T-helper 2 cell (primary cell): ENCODE measurements around the gene FAM199X.

ENCODE experiments used
- DNase-seq, 5 experiments: peaks; one replicate each; pipeline versions ENCODE4 v3.0.0 to v3.0.0-alpha.2; 2012 to 2022
- total RNA-seq, 2 donors: gene quantifications; one replicate each; lab custom pipeline; 2026; lab: John Stamatoyannopoulos, UW

FAM199X gene
- 56.2 to 74.2 reads per million in 2 donors for total RNA-seq

- DNase-seq = peak; percentile 66 to 90 (median 78)
Measured at GRCh38 chrX:104165894-104166734, at the start of gene FAM199X. FAM199X (plus strand) TSS chrX:104166453; CDS start chrX:104166786, 333 bp downstream.

- DNase-seq = no peak
Measured at GRCh38 chrX:104117759-104118158, 48.5 kb upstream of the FAM199X start.

DNA sequence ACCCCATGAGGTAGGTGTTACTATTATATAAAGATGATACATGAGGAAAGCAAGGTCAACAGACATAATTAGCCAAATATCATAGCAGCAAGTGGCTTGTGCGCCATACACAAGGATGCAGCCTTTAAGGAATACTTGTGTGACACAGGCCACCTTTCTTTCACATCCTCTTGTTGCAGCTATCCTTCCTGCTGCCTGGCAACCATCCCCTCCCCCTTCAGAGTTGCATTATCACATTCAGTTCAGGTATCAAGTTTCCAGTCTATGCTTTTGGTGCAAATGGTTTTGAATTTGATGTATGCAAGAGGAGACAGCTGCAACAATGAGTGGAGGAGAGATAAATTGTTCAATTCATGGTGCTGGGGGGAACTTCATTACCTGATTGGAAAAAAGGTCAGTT, 47.5 kb upstream of the FAM199X start:
- DNase-seq = no peak

GRCh38 chrX:104122829-104123228, 43.4 kb upstream of the FAM199X start:
- DNase-seq = peak in 1 of 5 experiments; percentile 75

- DNase-seq = no peak
Measured at GRCh38 chrX:104126856-104127255, 39.4 kb upstream of the FAM199X start.

GRCh38 chrX:104130808-104131207, 35.4 kb upstream of the FAM199X start:
- no peak for DNase-seq

GRCh38 chrX:104134583-104135261, 31.5 kb upstream of the FAM199X start:
- DNase-seq = no peak

DNA sequence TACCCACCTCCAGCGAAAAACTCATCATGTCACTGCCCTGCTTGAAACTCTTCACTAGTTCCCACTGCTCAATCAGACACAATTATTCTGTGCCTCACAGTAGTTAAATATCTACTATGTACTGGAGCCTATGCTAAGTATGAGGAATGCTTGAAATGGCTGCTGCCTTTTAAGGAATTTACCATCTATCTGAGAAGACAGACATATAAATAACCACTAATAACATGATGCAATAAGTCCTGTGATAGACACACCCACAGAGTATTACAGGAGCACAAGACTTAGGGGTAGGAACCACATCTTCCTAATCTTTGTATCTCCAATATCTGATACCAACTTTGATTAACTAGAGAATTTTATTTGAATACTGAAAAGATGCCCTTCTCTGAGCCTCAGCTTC, 30.6 kb upstream of the FAM199X start:
- no peak for DNase-seq

- DNase-seq = peak in 3 of 5 experiments; percentile 38 to 56 (median 44)
Measured at GRCh38 chrX:104136241-104137019, 29.8 kb upstream of the FAM199X start.

- DNase-seq = peak in 1 of 5 experiments; percentile 34
Measured at GRCh38 chrX:104137496-104137895, 28.8 kb upstream of the FAM199X start.

GRCh38 chrX:104141087-104141760, 25.0 kb upstream of the FAM199X start:
- no peak for DNase-seq

DNA sequence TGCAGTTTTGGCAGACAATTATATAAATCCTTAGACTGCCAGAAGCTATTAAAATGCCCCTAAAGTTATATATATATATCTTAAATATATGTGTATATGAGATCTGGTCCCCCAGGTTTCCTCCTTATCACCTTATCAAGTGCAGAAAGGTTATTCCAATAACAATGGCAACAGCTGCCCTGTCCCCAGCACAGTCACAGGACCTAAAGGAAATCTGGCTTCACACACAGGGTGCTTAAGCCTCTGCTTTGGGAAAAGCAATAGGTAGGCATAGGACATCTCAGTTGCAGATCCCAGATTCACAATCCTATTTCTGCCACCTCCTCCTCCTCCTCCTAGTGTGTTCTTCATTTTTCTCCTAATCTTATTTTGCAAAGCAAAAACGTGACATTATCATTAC, 15.2 kb upstream of the FAM199X start:
- no peak for DNase-seq

DNA sequence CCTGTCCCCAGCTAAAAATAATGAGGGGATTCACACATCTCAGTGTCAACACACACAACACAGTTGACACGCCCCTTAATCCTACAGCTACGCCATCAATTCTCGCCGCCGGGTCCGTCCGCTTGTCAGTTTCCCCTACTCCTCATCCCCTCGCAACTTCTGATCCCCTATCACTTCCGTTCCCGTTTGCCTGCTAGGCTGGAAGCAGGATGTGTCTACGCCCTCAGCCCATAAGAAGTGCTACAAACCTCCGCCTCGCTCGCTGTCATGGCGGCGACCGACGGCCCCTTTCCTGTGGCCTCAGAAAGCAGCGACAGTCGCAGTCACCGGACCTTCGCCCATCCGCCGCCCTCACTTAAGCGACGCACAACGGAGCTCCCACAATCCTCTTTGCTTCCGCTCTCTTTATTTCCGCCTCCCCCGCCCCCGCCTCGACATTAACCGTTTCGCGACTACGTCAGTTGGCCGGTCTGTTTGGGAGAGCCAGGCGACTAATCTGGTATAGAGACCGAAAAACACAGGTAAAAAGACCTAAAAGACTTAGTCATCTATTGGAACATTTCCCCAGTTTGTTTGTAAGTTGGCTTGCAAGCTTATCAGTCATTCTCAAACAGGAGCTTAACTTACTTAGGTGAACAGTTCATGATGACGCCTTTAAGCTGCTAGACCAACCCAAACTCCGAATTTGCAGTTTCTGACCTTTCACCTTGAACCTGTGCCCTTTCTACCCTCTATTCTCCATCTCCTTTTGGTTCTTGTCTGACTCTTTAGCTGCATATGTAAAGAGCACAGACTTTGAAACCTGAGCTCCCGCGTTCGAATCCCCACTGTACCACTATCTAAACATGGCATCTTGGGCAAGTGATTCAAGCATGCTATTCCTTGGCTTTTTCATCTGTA, 9.4 kb upstream of the FAM199X start, which contains the start of gene SLC25A53:
SLC25A53 (minus strand) TSS at position 380 of the 900 bp plus-strand sequence. CDS start 51,752 bp downstream, outside the sequence.
- peak; percentile 44 to 91 (median 66) for DNase-seq

DNA sequence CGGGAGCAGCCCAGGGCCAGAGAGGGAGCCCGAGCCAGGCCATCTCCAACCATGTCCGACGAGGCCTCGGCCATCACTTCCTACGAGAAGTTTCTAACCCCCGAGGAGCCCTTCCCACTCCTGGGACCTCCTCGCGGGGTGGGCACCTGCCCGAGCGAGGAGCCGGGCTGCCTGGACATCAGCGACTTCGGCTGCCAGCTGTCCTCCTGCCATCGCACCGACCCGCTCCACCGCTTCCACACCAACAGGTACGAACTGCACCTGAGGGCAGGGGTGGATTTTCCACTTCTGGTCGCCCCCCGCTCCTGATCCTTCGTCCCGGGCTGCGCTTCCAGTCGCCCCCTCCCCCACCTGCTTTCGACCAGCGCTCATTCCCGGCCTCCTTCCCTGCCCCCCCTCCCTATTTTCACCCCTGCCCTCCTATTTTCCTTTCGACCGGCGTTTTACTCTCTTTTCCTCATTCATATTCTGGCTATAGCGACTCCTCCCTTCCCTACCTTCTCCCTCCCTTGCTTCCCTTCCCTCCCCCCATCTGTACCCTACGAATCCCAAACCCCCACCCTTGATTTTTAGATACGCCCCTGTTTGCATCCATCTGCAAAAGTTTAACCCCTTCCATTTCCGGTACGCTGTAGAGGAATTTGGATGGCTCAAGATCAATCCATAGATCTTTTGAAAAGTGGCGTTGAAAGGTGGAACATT, 633 bp downstream of the FAM199X start:
- no peak for DNase-seq

DNA sequence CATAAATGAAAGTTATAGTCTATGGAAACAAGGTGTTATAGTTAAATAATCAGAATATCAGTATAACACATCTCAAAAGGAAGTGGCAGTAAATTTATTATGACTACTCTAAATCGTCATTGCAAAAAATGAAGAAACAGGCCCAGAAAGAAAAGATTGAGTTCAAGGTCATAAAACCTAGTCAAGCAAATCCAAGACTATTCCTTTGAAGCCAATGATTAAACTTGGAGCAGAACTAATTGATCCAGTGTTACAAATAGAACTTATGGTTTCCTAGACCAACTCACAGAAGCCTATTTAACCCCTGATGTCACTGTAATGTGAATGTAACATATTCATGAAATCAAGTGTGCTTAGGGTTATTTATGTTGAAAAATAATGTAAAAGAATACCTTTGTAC, 1.9 kb downstream of the FAM199X start:
- no peak for DNase-seq

DNA sequence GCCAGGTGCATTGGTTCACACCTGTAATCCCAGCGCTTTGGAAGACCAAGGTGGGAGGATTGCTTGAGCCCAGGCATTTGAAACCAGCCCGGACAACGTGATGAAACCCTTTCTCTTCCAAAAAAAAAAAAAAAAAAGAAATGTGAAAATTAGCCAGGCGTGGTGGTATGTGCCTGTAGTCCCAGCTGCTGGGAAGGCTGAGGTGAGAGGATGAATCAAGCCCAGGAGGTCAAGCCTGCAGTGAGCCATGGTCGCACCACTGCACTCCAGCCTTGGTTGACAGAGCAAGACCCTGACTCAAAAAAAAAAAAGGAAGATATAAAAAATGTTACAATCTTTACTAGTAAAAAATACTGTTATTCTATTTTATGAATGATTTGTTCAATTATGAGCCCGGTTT, 5.9 kb downstream of the FAM199X start:
- no peak for DNase-seq

- no peak for DNase-seq
Measured at GRCh38 chrX:104172788-104173187, 6.5 kb downstream of the FAM199X start.

DNA sequence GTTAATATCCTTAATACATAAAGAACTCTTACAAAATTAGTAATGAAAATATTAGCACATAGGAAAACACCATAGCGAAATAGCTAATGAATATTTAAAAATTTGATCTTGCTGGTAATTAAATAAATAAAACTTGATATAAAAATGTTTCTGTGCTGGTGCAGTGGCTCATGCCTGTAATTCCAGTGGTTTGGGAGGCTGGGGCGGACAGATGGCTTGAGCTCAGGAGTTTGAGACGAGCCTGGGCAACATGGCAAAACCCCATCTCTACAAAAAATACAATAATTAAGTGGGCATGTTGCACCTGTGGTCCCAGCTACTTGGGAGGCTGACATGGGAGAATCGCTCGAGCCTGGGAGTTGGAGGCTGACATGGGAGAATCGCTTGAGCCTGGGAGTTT, 7.6 kb downstream of the FAM199X start:
- no peak for DNase-seq

DNA sequence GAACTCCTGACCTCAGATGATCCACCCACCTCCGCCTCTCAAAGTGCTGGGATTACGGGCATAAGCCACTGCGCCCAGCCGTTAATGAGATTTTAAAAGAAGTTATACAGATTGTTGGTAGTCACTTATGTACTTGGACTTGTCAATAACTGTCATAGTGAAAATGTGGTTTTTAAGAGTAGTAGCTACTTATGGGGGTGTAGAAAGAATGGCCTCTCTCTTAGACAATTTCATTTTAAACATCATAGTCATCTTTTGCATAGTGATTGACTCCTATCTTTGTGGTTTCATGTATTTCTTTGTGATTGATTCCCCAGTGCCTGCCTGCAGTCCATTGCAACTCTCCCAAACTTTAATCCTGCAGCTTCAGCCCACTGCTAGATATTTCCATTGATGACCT, 17.4 kb downstream of the FAM199X start:
- DNase-seq = peak in 1 of 5 experiments; percentile 65

DNA sequence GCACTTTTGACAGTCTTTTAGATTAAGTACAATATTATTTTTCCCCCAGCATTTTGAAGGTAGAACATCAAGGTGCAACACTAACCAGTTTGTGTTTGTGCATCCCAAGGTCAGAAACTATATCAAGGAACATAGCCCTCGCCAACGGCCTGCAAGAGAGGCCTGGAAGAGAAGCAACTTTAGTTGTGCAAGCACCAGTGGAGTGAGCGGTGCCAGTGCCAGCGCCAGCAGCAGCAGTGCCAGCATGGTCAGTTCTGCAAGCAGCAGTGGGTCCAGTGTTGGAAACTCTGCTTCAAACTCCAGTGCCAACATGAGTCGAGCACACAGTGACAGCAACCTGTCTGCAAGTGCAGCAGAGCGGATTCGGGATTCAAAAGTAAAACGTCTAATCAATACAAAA, 21.7 kb downstream of the FAM199X start:
- no peak for DNase-seq

GRCh38 chrX:104189837-104190236, 23.6 kb downstream of the FAM199X start:
- no peak for DNase-seq
